ENCODE measurements around the gene SCAF1.

The SCAF1 gene

DNA sequence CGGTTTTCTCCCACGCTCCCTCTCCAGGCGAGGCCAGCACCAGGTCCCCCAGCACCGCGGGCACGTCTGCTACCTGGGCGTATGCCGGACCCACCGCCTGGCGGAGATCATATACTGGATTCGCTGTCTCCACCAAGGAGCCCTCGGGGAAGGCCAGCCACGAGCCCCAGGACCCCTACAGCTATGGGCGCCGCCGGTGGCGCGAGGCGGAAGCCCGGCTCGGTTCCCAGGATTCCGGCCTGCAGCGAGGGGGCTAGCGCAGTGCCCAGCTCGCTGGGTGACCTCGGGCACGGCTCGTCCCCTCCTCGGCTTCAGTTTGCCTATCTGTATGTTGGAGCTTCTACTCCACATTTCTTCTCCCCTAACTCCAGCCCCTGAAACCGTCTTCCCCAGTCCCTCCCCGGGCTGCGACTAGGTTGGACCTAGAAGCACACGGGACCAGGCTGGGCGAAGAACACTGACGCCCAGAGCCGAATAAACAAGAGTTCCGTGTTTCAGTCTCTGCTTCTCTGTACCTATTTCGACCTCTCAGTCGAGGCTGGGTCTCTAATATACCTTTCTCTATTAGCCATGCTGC is 48.2 kb downstream of the SCAF1 start:
- no peak for TF ChIP-seq JUND (IDR thresholded peaks at IDR 0.05; ENCODE audit: low read depth)
- in situ Hi-C loops (cut with HindIII; ENCODE audit: low pct_unique_long_range_greater_than_20kb, low sequenced_read_pairs), result no loop called here
- no peak for DNase-seq (ENCODE audit: low read depth in 1 of 2, low spot score in 1 of 2)

DNA sequence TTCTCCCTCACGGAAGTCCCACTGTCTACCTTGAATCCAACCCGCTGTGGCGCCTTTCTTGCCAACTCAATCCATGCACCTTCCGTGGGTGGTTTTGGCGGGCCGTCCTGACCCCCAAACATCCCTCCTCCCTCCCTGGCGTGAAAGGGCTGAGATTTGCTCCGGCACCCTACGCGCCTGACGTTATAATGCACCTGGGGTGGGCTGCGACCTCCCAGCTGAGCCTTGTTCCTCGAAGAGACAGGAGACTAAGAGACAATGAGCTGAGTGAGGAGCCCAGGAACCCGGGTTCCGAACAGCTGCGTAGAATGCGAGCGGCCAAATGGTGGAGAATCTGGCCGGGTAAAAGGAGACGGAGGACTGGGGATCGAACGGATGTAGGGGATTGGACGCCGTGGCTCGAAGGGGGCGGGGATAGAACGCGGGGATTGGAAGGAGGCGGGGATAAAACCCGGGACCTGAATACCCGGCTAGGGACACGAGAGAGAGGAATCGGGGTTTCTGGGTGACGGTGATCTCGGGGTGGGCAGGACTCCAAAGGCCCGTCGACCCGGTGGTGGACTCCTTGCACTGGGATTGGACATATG is 48.7 kb downstream of the SCAF1 start, which contains the start of gene CPT1C:
TSS of gene CPT1C (plus strand) at position 461 of the 587 bp plus-strand sequence. CDS start 1,137 bp downstream, outside the sequence.
- in situ Hi-C loops (cut with HindIII; ENCODE audit: low pct_unique_long_range_greater_than_20kb, low sequenced_read_pairs), result no loop called here
- TF ChIP-seq JUND (IDR thresholded peaks at IDR 0.05; ENCODE audit: low read depth), result no peak
- DNase-seq (ENCODE audit: low read depth in 1 of 2, low spot score in 1 of 2), result no peak

DNA sequence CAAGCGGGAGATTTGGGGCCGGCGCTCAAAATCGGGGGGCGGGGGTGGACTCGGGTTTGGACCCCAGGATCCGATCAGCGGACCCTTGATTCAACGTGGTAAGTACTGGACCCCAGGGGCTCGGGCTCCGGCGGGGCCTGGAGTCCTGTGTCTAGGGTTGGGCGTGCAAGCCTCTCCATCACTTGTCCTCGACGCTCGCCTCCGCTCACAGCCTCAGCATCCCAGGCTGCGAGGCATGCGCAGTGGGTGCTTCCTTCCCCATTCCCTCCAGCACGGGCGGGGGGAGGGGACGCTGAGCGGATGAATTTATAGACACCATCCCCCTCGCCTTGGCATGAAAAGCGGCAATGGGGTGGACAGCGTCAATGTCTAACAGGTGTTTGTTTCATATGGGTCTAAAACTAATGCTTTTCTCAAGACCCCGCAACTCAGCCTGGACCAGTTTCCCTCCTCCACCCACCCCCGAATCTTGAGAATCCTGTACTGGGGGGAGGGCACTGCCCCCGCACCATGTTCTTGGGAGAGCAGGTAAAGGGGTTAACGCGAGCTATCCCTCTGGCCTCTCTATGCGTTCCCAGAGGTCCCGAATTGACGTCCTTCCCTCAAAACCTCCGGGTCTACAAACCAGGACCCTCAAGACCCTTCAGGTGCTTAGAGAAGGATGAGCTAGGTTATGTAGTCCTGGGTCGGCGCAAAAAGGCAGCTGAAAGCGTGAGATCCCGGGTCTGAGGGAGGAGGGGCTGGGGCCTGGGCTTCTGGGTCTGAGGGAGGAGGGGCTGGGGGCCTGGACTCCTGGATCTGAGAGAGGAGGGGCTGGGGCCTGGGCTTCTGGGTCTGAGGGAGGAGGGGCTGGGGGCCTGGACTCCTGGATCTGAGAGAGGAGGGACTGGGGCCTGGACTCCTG is 49.5 kb downstream of the SCAF1 start:
- no peak for TF ChIP-seq JUND (IDR thresholded peaks at IDR 0.05; ENCODE audit: low read depth)
- no peak for DNase-seq (ENCODE audit: low read depth in 1 of 2, low spot score in 1 of 2)
- in situ Hi-C loops (cut with HindIII; ENCODE audit: low pct_unique_long_range_greater_than_20kb, low sequenced_read_pairs), result no loop called here

DNA sequence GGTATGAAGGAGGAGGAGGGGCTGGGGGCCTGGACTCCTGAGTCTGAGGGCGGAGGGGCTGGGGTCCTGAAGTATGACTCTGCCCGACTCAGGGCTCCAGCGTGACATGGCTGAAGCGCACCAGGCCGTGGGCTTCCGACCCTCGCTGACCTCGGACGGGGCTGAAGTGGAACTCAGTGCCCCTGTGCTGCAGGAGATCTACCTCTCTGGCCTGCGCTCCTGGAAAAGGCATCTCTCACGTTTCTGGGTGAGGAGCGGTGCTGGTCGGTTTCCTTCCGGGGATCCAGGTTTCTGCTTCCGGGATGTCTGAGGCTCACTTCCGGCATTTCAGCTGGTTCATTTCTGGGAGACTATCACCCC is 50.1 kb downstream of the SCAF1 start:
- TF ChIP-seq JUND (IDR thresholded peaks at IDR 0.05; ENCODE audit: low read depth), result no peak
- no peak for DNase-seq (ENCODE audit: low read depth in 1 of 2, low spot score in 1 of 2)
- in situ Hi-C loops (cut with HindIII; ENCODE audit: low pct_unique_long_range_greater_than_20kb, low sequenced_read_pairs), result no loop called here

DNA sequence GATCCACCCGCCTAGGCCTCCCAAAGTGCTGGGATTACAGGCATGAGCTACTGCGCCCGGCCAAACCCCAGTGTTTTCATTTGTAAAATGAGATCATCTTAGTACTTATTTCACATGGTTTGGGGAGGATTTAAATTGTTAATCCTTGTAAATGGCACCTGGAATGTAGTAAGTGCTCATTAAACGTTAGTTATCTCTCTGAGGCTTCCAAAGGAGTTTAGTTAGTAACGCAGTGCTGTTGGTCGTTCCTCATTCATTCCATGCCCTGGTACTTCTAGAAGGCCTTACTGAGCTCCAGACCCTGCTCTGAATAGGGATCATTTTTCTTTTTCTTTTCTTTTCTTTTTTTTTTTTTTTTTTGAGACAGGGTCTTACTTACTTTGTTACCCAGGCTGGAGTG is 54.1 kb downstream of the SCAF1 start:
- TF ChIP-seq JUND (IDR thresholded peaks at IDR 0.05; ENCODE audit: low read depth), result no peak
- in situ Hi-C loops (cut with HindIII; ENCODE audit: low pct_unique_long_range_greater_than_20kb, low sequenced_read_pairs), result no loop called here
- DNase-seq (ENCODE audit: low read depth in 1 of 2, low spot score in 1 of 2), result no peak

DNA sequence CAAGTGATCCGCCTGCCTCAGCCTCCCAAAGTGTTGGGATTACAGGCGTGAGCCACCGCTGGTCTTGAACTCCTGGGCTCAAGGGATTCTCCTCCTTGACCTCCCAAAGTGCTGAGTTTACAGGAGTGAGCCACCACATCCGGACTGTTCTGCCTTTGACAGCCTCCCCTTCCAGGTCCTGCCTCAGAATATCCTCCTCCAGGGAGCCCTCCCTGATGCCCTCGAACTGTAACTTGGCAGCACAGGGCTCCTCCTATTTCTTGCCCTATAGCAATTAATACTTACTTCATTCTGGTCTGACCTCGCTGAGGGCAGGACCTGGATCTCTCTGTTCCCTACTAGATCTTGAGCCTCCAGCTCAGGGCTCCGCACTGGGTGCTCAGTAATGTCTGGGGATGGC is 54.9 kb downstream of the SCAF1 start:
- no peak for DNase-seq (ENCODE audit: low read depth in 1 of 2, low spot score in 1 of 2)
- TF ChIP-seq JUND (IDR thresholded peaks at IDR 0.05; ENCODE audit: low read depth), result no peak
- in situ Hi-C loops (cut with HindIII; ENCODE audit: low pct_unique_long_range_greater_than_20kb, low sequenced_read_pairs), result no loop called here

DNA sequence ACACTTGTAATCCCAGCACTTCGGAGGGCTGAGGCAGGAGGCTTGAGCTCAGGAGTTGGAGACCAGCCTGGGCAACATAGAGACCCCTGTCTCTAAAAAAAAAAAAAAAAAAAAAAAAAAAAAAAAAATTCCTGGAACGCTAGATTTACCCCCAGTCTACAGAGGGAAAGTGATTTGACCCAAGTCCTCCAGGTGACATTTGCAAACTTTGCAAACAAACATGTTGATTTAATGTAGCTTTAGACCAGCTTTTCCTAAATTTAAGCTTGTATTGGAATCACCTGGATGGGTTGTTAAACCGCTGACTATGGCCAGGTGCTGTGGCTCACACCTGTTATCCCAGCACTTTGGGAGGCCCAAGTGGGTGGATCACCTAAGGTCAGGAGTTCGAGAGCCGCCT is 57.4 kb downstream of the SCAF1 start:
- in situ Hi-C loops (cut with HindIII; ENCODE audit: low pct_unique_long_range_greater_than_20kb, low sequenced_read_pairs), result no loop called here
- TF ChIP-seq JUND (IDR thresholded peaks at IDR 0.05; ENCODE audit: low read depth), result no peak
- no peak for DNase-seq (ENCODE audit: low read depth in 1 of 2, low spot score in 1 of 2)

DNA sequence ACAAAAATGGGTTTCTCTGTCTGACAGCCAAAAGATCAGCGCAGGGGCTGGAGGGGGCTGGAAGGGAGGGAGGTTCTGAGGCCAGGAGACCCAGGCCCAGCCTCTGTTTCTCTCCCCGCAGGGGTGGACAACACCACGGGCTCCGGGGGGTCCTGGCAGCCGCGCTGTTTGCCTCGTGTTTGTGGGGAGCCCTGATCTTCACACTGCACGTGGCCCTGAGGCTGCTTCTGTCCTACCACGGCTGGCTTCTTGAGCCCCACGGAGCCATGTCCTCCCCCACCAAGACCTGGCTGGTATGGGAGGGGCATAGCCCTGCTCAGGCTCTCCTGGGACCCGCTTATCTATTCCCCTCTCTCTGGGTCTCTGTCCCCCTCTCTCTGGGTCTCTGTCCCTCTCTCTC is 58.6 kb downstream of the SCAF1 start:
- DNase-seq (ENCODE audit: low read depth in 1 of 2, low spot score in 1 of 2), result no peak
- no peak for TF ChIP-seq JUND (IDR thresholded peaks at IDR 0.05; ENCODE audit: low read depth)
- in situ Hi-C loops (cut with HindIII; ENCODE audit: low pct_unique_long_range_greater_than_20kb, low sequenced_read_pairs), result no loop called here

DNA sequence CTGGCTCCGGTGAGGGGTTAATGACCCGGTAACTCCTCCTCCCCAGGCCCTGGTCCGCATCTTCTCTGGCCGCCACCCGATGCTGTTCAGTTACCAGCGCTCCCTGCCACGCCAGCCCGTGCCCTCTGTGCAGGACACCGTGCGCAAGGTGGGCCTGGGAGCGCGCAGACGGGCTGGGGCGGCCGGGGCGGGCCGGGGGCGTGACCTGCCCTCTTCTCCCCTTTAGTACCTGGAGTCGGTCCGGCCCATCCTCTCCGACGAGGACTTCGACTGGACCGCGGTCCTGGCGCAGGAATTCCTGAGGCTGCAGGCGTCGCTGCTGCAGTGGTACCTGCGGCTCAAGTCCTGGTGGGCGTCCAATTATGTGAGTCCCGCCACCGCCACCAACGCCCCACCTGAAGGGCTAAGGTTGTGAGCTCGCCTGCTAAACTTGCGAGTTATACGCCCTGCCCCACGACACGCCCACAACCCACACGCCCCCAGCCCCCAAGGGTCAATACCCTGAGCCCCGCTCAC is 59.3 kb downstream of the SCAF1 start:
- no peak for DNase-seq (ENCODE audit: low read depth in 1 of 2, low spot score in 1 of 2)
- TF ChIP-seq JUND (IDR thresholded peaks at IDR 0.05; ENCODE audit: low read depth), result no peak
- in situ Hi-C loops (cut with HindIII; ENCODE audit: low pct_unique_long_range_greater_than_20kb, low sequenced_read_pairs), result no loop called here

DNA sequence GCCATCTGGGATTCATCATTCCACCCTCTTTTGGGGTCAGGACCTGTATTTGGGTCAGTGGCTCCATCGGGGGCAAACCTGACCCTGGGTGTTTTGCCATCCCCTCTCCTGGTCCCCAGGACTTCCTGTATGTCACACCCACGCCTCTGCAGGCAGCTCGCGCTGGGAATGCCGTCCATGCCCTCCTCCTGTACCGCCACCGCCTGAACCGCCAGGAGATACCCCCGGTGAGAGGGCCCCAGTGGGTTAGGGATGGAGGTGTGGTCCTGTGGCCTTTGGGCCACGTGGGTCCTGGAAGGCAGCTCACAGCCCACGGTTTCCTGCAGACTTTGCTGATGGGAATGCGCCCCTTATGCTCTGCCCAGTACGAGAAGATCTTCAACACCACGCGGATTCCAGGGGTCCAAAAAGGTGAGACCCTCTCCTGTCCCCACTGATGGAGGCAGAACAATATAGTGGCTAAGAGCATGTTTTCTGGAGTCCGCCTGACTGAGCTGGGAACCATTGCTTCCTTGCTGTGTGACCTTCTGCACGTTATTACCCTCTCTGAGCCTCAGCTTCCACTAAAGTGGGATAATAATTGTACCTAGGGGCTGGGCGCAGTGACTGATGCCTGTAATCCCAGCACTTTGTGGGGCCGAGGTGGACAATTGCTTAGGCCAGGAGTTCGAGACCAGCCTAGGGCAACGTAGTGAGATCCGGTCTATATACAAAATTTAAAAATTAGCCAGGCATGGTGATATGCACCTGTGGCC is 63.1 kb downstream of the SCAF1 start:
- no peak for TF ChIP-seq JUND (IDR thresholded peaks at IDR 0.05; ENCODE audit: low read depth)
- in situ Hi-C loops (cut with HindIII; ENCODE audit: low pct_unique_long_range_greater_than_20kb, low sequenced_read_pairs), result no loop called here
- DNase-seq (ENCODE audit: low read depth in 1 of 2, low spot score in 1 of 2), result no peak

DNA sequence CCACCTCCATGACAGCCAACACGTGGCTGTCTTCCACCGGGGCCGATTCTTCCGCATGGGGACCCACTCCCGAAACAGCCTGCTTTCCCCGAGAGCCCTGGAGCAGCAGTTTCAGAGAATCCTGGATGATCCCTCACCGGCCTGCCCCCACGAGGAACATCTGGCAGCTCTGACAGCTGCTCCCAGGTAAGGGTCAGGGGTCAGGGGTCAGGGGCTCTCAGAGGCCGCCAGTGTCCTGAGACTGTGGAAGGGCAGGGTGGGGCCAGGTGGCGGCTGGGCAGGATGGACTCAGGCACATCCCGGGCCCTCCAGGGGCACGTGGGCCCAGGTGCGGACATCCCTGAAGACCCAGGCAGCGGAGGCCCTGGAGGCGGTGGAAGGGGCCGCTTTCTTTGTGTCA is 63.9 kb downstream of the SCAF1 start:
- no peak for DNase-seq (ENCODE audit: low read depth in 1 of 2, low spot score in 1 of 2)
- no peak for TF ChIP-seq JUND (IDR thresholded peaks at IDR 0.05; ENCODE audit: low read depth)
- in situ Hi-C loops (cut with HindIII; ENCODE audit: low pct_unique_long_range_greater_than_20kb, low sequenced_read_pairs), result no loop called here
